ENCODE measurements around the gene ATG5. TPM values are rescaled to one million over a fixed set of nuclear protein-coding genes. Genes with fewer than 3 reads are reported as not detected.

Gene ATG5
- total and polyA plus RNA-seq, 9 of the 15 experiments (the other 6 are each of a cell fraction or from before 2014, with no cell fraction given) = 29.0 to 80.0 (median 53.2) TPM

- TF ChIP-seq DNMT1 (IDR thresholded peaks at IDR 0.05) = no peak
- no peak for TF ChIP-seq PPARD (CRISPR knock-in tag; IDR thresholded peaks at IDR 0.05)
These were observed 35.5 kb downstream of the ATG5 start (continued) for GRCh38 chr6:106290032-106290431.

GRCh38 chr6:106287215-106287614 lies 38.3 kb downstream of the ATG5 start:
- ATAC-seq (peak; percentile 72), FAIRE-seq (peak; percentile 51), DNase-seq (ENCODE audit: extremely low read depth in 1 of 4, low spot score in 3 of 4) (peak in 2 of 4 experiments; percentile 20 to 28)
- ChIA-PET CTCF (ENCODE audit: low intra/inter-chr PET ratio) (no interaction called here), POLR2A (interaction anchor here (1.3 to 1.6 kb wide), 2 partner anchors 9 to 14 kb away, joined by 4 to 6 read pairs; no protein-coding TSS in a partner anchor)
- H3K9me1 ChIP-seq (ENCODE audit: control insufficient read depth, insufficient read depth, low read length) = no peaks in the 10 kb centered on the region
- H3K4me2 ChIP-seq (ENCODE audit: insufficient read depth, low read length) = no peak overlapping the region; the same call in 1 of the 2 replicates
- no TSS peak for BruUV-seq (replicated peaks)
- H3K36me3 ChIP-seq (ENCODE audit: control insufficient read depth, insufficient read depth, low read length) = peaks cover 35% of the 10 kb centered on the region
- H3K9ac ChIP-seq (ENCODE audit: insufficient read depth in 1 of 2, low read depth in 2 of 2, low read length in 2 of 2) = no peak overlapping the region
- H3K4me1 ChIP-seq (replicated peaks in 1 of 2; ENCODE audit: control insufficient read depth in 2 of 2, insufficient read depth in 2 of 2, low read length in 2 of 2) = peaks cover 0 to 6% of the 10 kb centered on the region in 2 experiments; a peak in 2 of 5 replicates
- no peak overlapping the region for H3K4me3 ChIP-seq
- intact Hi-C loops (cut with micrococcal nuclease) = no loop called here
- peaks cover 74% of the 10 kb centered on the region for H3K79me2 ChIP-seq (ENCODE audit: control insufficient read depth, insufficient read depth, low read length)
- H4K20me1 ChIP-seq (replicated peaks; ENCODE audit: control insufficient read depth, insufficient read depth, low read length) = 0 out of 2 replicates have a peak, but pooled peaks cover 11% of the 10 kb centered on the region
- 0% methylated on average over 1 of the region's 1 CpG for WGBS (ENCODE audit: insufficient coverage, low coverage, missing lambda C conversion rate)
- H2AFZ ChIP-seq (ENCODE audit: low read depth, low read length) = no peak overlapping the region
- peaks cover 5% of the 10 kb centered on the region; the same call in 1 of the 2 replicates for H3K9me3 ChIP-seq (replicated peaks; ENCODE audit: control insufficient read depth, insufficient read depth, low read depth, low read length)
- peak overlapping the region; percentile 32; the same call in 1 of the 3 replicates for H3K27ac ChIP-seq (ENCODE audit: extremely low read depth, low read depth, low read length)
- no peaks in the 10 kb centered on the region for H3K27me3 ChIP-seq (ENCODE audit: control insufficient read depth in 2 of 2, insufficient read depth in 2 of 2, low read length in 2 of 2)
- in situ Hi-C loops (cut with MboI) = no loop called here
- TF ChIP-seq SMARCA5 (IDR thresholded peaks at IDR 0.05) = no peak
- TF ChIP-seq ZNF316 (IDR thresholded peaks at IDR 0.05) = 0 out of 2 replicates have a peak, but pooled peaks have one; percentile 15
- TF ChIP-seq, protein P1, sequence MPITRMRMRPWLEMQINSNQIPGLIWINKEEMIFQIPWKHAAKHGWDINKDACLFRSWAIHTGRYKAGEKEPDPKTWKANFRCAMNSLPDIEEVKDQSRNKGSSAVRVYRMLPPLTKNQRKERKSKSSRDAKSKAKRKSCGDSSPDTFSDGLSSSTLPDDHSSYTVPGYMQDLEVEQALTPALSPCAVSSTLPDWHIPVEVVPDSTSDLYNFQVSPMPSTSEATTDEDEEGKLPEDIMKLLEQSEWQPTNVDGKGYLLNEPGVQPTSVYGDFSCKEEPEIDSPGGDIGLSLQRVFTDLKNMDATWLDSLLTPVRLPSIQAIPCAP (CRISPR knock-in tag; IDR thresholded peaks at IDR 0.05; ENCODE audit: borderline replicate concordance) = no peak
- TF ChIP-seq EP300 (IDR thresholded peaks at IDR 0.05; ENCODE audit: low read length) = peak; percentile 53; the same call in 1 of the 2 replicates
- no peak for TF ChIP-seq HCFC1 (IDR thresholded peaks at IDR 0.05; ENCODE audit: low read depth, low read length)
- peak; percentile 28; the same call in 1 of the 2 replicates for TF ChIP-seq CBFA2T2 (conservative IDR thresholded peaks at IDR 0.05)
- TF ChIP-seq CBFA2T3 (IDR thresholded peaks at IDR 0.05) = peak; percentile 62
- TF ChIP-seq, protein P2, sequence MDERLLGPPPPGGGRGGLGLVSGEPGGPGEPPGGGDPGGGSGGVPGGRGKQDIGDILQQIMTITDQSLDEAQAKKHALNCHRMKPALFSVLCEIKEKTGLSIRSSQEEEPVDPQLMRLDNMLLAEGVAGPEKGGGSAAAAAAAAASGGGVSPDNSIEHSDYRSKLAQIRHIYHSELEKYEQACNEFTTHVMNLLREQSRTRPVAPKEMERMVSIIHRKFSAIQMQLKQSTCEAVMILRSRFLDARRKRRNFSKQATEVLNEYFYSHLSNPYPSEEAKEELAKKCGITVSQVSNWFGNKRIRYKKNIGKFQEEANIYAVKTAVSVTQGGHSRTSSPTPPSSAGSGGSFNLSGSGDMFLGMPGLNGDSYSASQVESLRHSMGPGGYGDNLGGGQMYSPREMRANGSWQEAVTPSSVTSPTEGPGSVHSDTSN (CRISPR knock-in tag; IDR thresholded peaks at IDR 0.05; ENCODE audit: low read depth) = no peak
- TF ChIP-seq, protein P2 (tag; conservative IDR thresholded peaks at IDR 0.05; ENCODE audit: low read depth) = peak; percentile 71
- no peak for TF ChIP-seq SNRNP70 (optimal IDR thresholded peaks at IDR 0.05; ENCODE audit: low read depth, low read length)
- TF ChIP-seq GTF2A2 (tag; IDR thresholded peaks at IDR 0.05) = no peak
- peak; percentile 53; the same call in 1 of the 2 replicates for TF ChIP-seq DPF2 (IDR thresholded peaks at IDR 0.05)
- no peak for TF ChIP-seq PTBP1 (IDR thresholded peaks at IDR 0.05; ENCODE audit: low read depth, low read length)
- no peak for TF ChIP-seq HNRNPK (IDR thresholded peaks at IDR 0.05; ENCODE audit: low read depth, low read length, poor library complexity, severe bottlenecking)
- TF ChIP-seq MEIS2 (IDR thresholded peaks at IDR 0.05; ENCODE audit: partially characterized antibody) = peak; percentile 74
- TF ChIP-seq MAFK (IDR thresholded peaks at IDR 0.05; ENCODE audit: low read length) = 0 out of 2 replicates have a peak, but pooled peaks have one; percentile 23
- no peak for TF ChIP-seq HMBOX1 (IDR thresholded peaks at IDR 0.05)
- no peak for TF ChIP-seq SMARCE1 (IDR thresholded peaks at IDR 0.05)
- no peak for TF ChIP-seq ZNF778 (CRISPR knock-in tag; IDR thresholded peaks at IDR 0.05)

Data from K562 (cell line).